HepG2 (cell line): Measurements from ENCODE around the gene MAPK8. TPM values are rescaled to one million over a fixed set of nuclear protein-coding genes. Genes with fewer than 3 reads are reported as not detected.

Source experiments
- ATAC-seq: fragments of 200-7000 bp; cut with Tn5 transposase; 3 replicates; pipeline ENCODE4 v1.9.1; 2020; ENCODE audit warnings: mild to moderate bottlenecking, moderate library complexity
- BruUV-seq: library from RNA; stranded (reverse); fragments of 400-500 nt; replicated peaks from 2 replicates; lab custom pipeline; 2021; lab: Mats Ljungman, UMichigan
- CTCF ChIA-PET: fragments of 300-600 bp; formaldehyde crosslinking; extraction: SDS; loops from one replicate; lab custom pipeline; 2021; ENCODE audit warnings: low total read pairs, inconsistent platforms, low intra/inter-chr PET ratio; lab: Yijun Ruan, JAX
- POLR2A ChIA-PET: fragments of 350-600 bp; sonication (Branson Sonifier 250); formaldehyde crosslinking; loops from one replicate; lab custom pipeline; 2020; ENCODE audit warnings: antibody characterized with exemption, inconsistent platforms; lab: Yijun Ruan, JAX
- DNase-seq: peaks from one replicate; pipeline ENCODE4 v3.0.0-alpha.2; 2015; ENCODE audit warnings: low spot score
- FAIRE-seq: peaks from 3 replicates; lab custom pipeline; 2011; peaks lifted over from hg19 to GRCh38; lab: Jason Lieb, UNC
- H2AFZ ChIP-seq: one replicate; pipeline ENCODE4 v1.6.1; 2011; ENCODE audit warnings: low read length, inconsistent platforms
- H3K27ac ChIP-seq: fragments of 300-600 bp; 3 replicates; pipeline ENCODE4 v1.8.0; 2011; ENCODE audit warnings: mixed run types, mild to moderate bottlenecking, mixed read lengths, low read length, inconsistent platforms; ENCODE audit not compliant: insufficient read depth; ENCODE audit errors: extremely low read length
- H3K27me3 ChIP-seq, 2 experiments: fragments of 200-600 bp in 1 of 2; 2 replicates in 1 of 2; 3 replicates in 1 of 2; pipeline versions ENCODE4 v1.6.0 to v1.8.0; 2011; ENCODE audit warnings: low read length in 2 of 2, mild to moderate bottlenecking in 2 of 2, moderate library complexity in 2 of 2, inconsistent platforms in 1 of 2; ENCODE audit not compliant: insufficient read depth in 2 of 2, control insufficient read depth in 1 of 2
- H3K36me3 ChIP-seq, 2 experiments: fragments of 200-600 bp in 1 of 2; replicated peaks in 1 of 2; 2 replicates in 1 of 2; 3 replicates in 1 of 2; pipeline versions ENCODE4 v1.5.1 to v1.8.0; 2011; ENCODE audit warnings: low read length in 2 of 2, inconsistent platforms in 1 of 2; ENCODE audit not compliant: insufficient read depth in 2 of 2, control insufficient read depth in 1 of 2
- H3K4me1 ChIP-seq: 2 replicates; pipeline ENCODE4 v1.5.1; 2012; ENCODE audit warnings: low read length, inconsistent platforms; ENCODE audit not compliant: insufficient read depth
- H3K4me2 ChIP-seq: 2 replicates; pipeline ENCODE4 v1.6.0; 2011; ENCODE audit warnings: low read depth, low read length, inconsistent platforms
- H3K4me3 ChIP-seq, 3 experiments: fragments of 200-600 bp in 1 of 3; sonication (generic), shearing (Covaris generic) in 1 of 3; replicated peaks in 1 of 3; 2 replicates each; pipeline ENCODE4 v1.5.1; 2011 to 2016; ENCODE audit warnings: low read length in 3 of 3, inconsistent platforms in 2 of 3, low read depth in 2 of 3, mild to moderate bottlenecking in 2 of 3, control low read depth in 1 of 3, mixed read lengths in 1 of 3; ENCODE audit not compliant: insufficient read depth in 1 of 3
- H3K79me2 ChIP-seq: one replicate; pipeline ENCODE4 v1.6.1; 2011; ENCODE audit warnings: low read length, inconsistent platforms; ENCODE audit not compliant: insufficient read depth
- H3K9ac ChIP-seq: 2 replicates; pipeline ENCODE4 v1.6.0; 2011; ENCODE audit warnings: mild to moderate bottlenecking, low read depth, low read length, inconsistent platforms; ENCODE audit not compliant: insufficient read depth
- H3K9me3 ChIP-seq: 2 replicates; pipeline ENCODE4 v1.5.1; 2012; ENCODE audit warnings: mild to moderate bottlenecking, low read length
- H4K20me1 ChIP-seq: 2 replicates; pipeline ENCODE4 v1.6.0; 2011; ENCODE audit warnings: inconsistent platforms, mild to moderate bottlenecking, low read length, moderate library complexity; ENCODE audit not compliant: insufficient read depth
- FOXO4 ChIP-seq: sonication (generic); formaldehyde crosslinking; conservative IDR thresholded peaks from 2 replicates; pipeline ENCODE4 v1.8.1; 2023; ENCODE audit warnings: missing genetic modification reagents
- HNRNPH1 ChIP-seq: fragments of 200-400 bp; formaldehyde crosslinking; optimal IDR thresholded peaks from 2 replicates; pipeline ENCODE3; 2017; ENCODE audit warnings: mild to moderate bottlenecking, low read depth, low read length
- HNRNPL ChIP-seq: fragments of 200-400 bp; formaldehyde crosslinking; IDR thresholded peaks from 2 replicates; pipeline ENCODE4 v1.6.1; 2017; ENCODE audit warnings: mild to moderate bottlenecking, low read depth, low read length
- IRF2 ChIP-seq: IDR thresholded peaks from 2 replicates; pipeline ENCODE4 v1.6.1; 2018; ENCODE audit warnings: missing genetic modification reagents, missing compliant biosample characterization
- SAP130 ChIP-seq: IDR thresholded peaks from 2 replicates; pipeline ENCODE4 v1.6.1; 2016; ENCODE audit warnings: low read depth
- THYN1 ChIP-seq: sonication (generic); formaldehyde crosslinking; IDR thresholded peaks from 2 replicates; pipeline ENCODE4 v1.8.1; 2023; ENCODE audit warnings: low read depth, mild to moderate bottlenecking, moderate library complexity, missing genetic modification reagents, borderline replicate concordance
- ZNF142 ChIP-seq: sonication (generic); formaldehyde crosslinking; IDR thresholded peaks from 2 replicates; pipeline ENCODE4 v1.4.0; 2020; ENCODE audit warnings: missing genetic modification reagents
- ZNF30 ChIP-seq: sonication (generic); formaldehyde crosslinking; IDR thresholded peaks from 2 replicates; pipeline ENCODE4 v1.5.0; 2020; ENCODE audit warnings: mild to moderate bottlenecking, missing genetic modification reagents
- ZNF652 ChIP-seq: IDR thresholded peaks from 2 replicates; pipeline ENCODE4 v1.6.1; 2016; ENCODE audit warnings: low read depth, borderline replicate concordance
- ZNF749 ChIP-seq: sonication (generic); formaldehyde crosslinking; IDR thresholded peaks from 2 replicates; pipeline ENCODE4 v1.8.0; 2022; ENCODE audit warnings: mild to moderate bottlenecking, missing genetic modification reagents, moderate library complexity, borderline replicate concordance
- ZNF75D ChIP-seq: sonication (generic); formaldehyde crosslinking; IDR thresholded peaks from 2 replicates; pipeline ENCODE4 v1.8.1; 2023; ENCODE audit warnings: missing genetic modification reagents, mild to moderate bottlenecking, borderline replicate concordance
- WGBS: methylation state at CpG from one replicate; pipeline ENCODE4 v1.1.6; 2017; ENCODE audit warnings: low lambda C conversion rate; 5-methylcytosine and 5-hydroxymethylcytosine counted together
- in situ Hi-C: cut with HindIII; loops from 2 replicates; pipeline ENCODE4 v1.10.0; 2017; ENCODE audit warnings: low pct_unique_long_range_greater_than_20kb; ENCODE audit not compliant: extremely low pct_ligation_motif_present
- intact Hi-C: fragments of 100-400 bp; cut with micrococcal nuclease; formaldehyde crosslinking; loops from one replicate; pipeline ENCODE4 v1.10.0; 2022; ENCODE audit not compliant: unreplicated experiment
- polyA plus RNA-seq, 8 experiments: library from polyadenylated mRNA; depleted of rRNA in 3 of 8; stranded (reverse) in 7 of 8; unstranded in 1 of 8; fragments of >200 nt; fragmentation: Illumina TruSeq in 4 of 8; extraction: Trizol in 4 of 8; gene quantifications; 2 replicates each; pipeline versions ENCODE4 v1.2.1 to v1.2.3, GENCODE V29; 2011 to 2016; ENCODE audit warnings: low read depth in 4 of 8, missing spikeins in 1 of 8, mixed read lengths in 1 of 8; ENCODE audit not compliant: insufficient read depth in 1 of 8
- total RNA-seq, 5 experiments: library from RNA; depleted of rRNA; stranded (reverse); fragments of >200 nt; fragmentation: Illumina TruSeq; extraction: Trizol; gene quantifications; 2 replicates each; pipeline ENCODE4 v1.2.3, GENCODE V29; 2016; ENCODE audit warnings: low read depth in 1 of 5
- TF ChIP-seq, protein P1 (sequence below): sonication (generic); formaldehyde crosslinking; IDR thresholded peaks from 2 replicates; pipeline ENCODE4 v1.5.0; 2020; ENCODE audit warnings: mild to moderate bottlenecking, missing genetic modification reagents
- TF ChIP-seq, protein P2 (sequence below): sonication (generic); formaldehyde crosslinking; IDR thresholded peaks from 2 replicates; pipeline ENCODE4 v1.4.0; 2020; ENCODE audit warnings: missing genetic modification reagents

The MAPK8 gene
- total and polyA plus RNA-seq, 2 of the 13 experiments (the other 11 are each of a cell fraction or from before 2014, with no cell fraction given): 41.6 to 47.3 TPM

GRCh38 chr10:48274636-48275035 lies 31.8 kb upstream of the MAPK8 start, which contains the start of gene FRMPD2:
Gene FRMPD2 (minus strand): TSS chr10:48274696. CDS start chr10:48274567, 129 bp downstream.
- H3K9ac ChIP-seq: no peak within 1 kb of the TSS
- ATAC-seq (no peak), FAIRE-seq (no peak), DNase-seq (no peak)
- H3K27ac ChIP-seq: no peak within 1 kb of the TSS
- in situ Hi-C loops: no loop called here
- H3K4me3 ChIP-seq: no peak within 1 kb of the TSS
- peaks cover 0 to 2% of the 10 kb centered on the region in 2 experiments; a peak in 1 of 5 replicates for H3K27me3 ChIP-seq
- POLR2A ChIA-PET: no interaction called here
- intact Hi-C loops: no loop called here
- H2AFZ ChIP-seq: no peak within 1 kb of the TSS
- no peaks in the 10 kb centered on the region for H3K79me2 ChIP-seq
- BruUV-seq: no TSS peak
- no peak within 1 kb of the TSS for H3K4me2 ChIP-seq
- H4K20me1 ChIP-seq: no peaks in the 10 kb centered on the region
- CTCF ChIA-PET: no interaction called here
- no peaks in the 10 kb centered on the region for H3K9me3 ChIP-seq
- H3K4me1 ChIP-seq: peaks cover 13% of the 10 kb centered on the region
- 55% methylated on average over 8 of the region's 8 CpGs for WGBS
- no peaks in the 10 kb centered on the region for H3K36me3 ChIP-seq
- TF ChIP-seq, protein P1, sequence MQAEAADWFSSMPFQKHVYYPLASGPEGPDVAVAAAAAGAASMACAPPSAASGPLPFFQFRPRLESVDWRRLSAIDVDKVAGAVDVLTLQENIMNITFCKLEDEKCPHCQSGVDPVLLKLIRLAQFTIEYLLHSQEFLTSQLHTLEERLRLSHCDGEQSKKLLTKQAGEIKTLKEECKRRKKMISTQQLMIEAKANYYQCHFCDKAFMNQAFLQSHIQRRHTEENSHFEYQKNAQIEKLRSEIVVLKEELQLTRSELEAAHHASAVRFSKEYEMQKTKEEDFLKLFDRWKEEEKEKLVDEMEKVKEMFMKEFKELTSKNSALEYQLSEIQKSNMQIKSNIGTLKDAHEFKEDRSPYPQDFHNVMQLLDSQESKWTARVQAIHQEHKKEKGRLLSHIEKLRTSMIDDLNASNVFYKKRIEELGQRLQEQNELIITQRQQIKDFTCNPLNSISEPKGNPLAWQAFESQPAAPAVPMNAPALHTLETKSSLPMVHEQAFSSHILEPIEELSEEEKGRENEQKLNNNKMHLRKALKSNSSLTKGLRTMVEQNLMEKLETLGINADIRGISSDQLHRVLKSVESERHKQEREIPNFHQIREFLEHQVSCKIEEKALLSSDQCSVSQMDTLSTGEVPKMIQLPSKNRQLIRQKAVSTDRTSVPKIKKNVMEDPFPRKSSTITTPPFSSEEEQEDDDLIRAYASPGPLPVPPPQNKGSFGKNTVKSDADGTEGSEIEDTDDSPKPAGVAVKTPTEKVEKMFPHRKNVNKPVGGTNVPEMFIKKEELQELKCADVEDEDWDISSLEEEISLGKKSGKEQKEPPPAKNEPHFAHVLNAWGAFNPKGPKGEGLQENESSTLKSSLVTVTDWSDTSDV (CRISPR knock-in tag): no peak
- TF ChIP-seq HNRNPL: no peak
- no peak for TF ChIP-seq ZNF75D (CRISPR knock-in tag)
- no peak for TF ChIP-seq ZNF30 (CRISPR knock-in tag)
- TF ChIP-seq FOXO4 (CRISPR knock-in tag): no peak
- no peak for TF ChIP-seq ZNF749 (CRISPR knock-in tag)
- no peak for TF ChIP-seq IRF2 (CRISPR knock-in tag)
- TF ChIP-seq, protein P2, sequence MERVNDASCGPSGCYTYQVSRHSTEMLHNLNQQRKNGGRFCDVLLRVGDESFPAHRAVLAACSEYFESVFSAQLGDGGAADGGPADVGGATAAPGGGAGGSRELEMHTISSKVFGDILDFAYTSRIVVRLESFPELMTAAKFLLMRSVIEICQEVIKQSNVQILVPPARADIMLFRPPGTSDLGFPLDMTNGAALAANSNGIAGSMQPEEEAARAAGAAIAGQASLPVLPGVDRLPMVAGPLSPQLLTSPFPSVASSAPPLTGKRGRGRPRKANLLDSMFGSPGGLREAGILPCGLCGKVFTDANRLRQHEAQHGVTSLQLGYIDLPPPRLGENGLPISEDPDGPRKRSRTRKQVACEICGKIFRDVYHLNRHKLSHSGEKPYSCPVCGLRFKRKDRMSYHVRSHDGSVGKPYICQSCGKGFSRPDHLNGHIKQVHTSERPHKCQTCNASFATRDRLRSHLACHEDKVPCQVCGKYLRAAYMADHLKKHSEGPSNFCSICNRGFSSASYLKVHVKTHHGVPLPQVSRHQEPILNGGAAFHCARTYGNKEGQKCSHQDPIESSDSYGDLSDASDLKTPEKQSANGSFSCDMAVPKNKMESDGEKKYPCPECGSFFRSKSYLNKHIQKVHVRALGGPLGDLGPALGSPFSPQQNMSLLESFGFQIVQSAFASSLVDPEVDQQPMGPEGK (CRISPR knock-in tag): no peak
- no peak for TF ChIP-seq ZNF652 (CRISPR knock-in tag)
- TF ChIP-seq THYN1 (CRISPR knock-in tag): no peak
- no peak for TF ChIP-seq HNRNPH1
- TF ChIP-seq SAP130: no peak
- no peak for TF ChIP-seq ZNF142 (CRISPR knock-in tag)
